ENCODE results near the gene GPR160. TPM values are rescaled to one million over a fixed set of nuclear protein-coding genes. Genes with fewer than 3 reads are reported as not detected.
"Not testable (repeated sequence)": the region's sequence is repeated elsewhere in the genome, so short reads cannot be mapped to it uniquely, and the experiment has no call there.

The GPR160 gene
- 4.6 TPM for total RNA-seq

GRCh38 chr3:170037463-170038433 lies at the start of gene GPR160:
Gene GPR160 (plus strand): TSS chr3:170037995. CDS start chr3:170083973, 45,978 bp downstream.
- no peak for DNase-seq

GRCh38 chr3:169990431-169990830 lies 47.4 kb upstream of the GPR160 start:
- no peak for DNase-seq

- DNase-seq: no peak
Observed at GRCh38 chr3:169992156-169992555, 45.6 kb upstream of the GPR160 start.

- DNase-seq: no peak
Observed at GRCh38 chr3:169992781-169993180, 45.0 kb upstream of the GPR160 start.

GRCh38 chr3:169993761-169994160 lies 44.0 kb upstream of the GPR160 start:
- DNase-seq: no peak

GRCh38 chr3:169996063-169996462 lies 41.7 kb upstream of the GPR160 start:
- no peak for DNase-seq

GRCh38 chr3:169998668-169999131 lies 39.1 kb upstream of the GPR160 start:
- no peak for DNase-seq

GRCh38 chr3:169999433-169999832 lies 38.4 kb upstream of the GPR160 start:
- no peak for DNase-seq

GRCh38 chr3:170000051-170000450 lies 37.7 kb upstream of the GPR160 start:
- DNase-seq: no peak

- no peak for DNase-seq
Observed at GRCh38 chr3:170002231-170002630, 35.6 kb upstream of the GPR160 start.

GRCh38 chr3:170002879-170003278 lies 34.9 kb upstream of the GPR160 start:
- DNase-seq: no peak

GRCh38 chr3:170003881-170004356 lies 33.9 kb upstream of the GPR160 start:
- DNase-seq: no peak

- DNase-seq: no peak
Observed at GRCh38 chr3:170007031-170007663, 30.6 kb upstream of the GPR160 start.

- no peak for DNase-seq
Observed at GRCh38 chr3:170010498-170010897, 27.3 kb upstream of the GPR160 start.

- DNase-seq: no peak
Observed at GRCh38 chr3:170012683-170013400, 25.0 kb upstream of the GPR160 start.

- no peak for DNase-seq
Observed at GRCh38 chr3:170016057-170016456, 21.7 kb upstream of the GPR160 start.

GRCh38 chr3:170019306-170019705 lies 18.5 kb upstream of the GPR160 start:
- not testable (repeated sequence) for DNase-seq

GRCh38 chr3:170021083-170021482 lies 16.7 kb upstream of the GPR160 start:
- no peak for DNase-seq

- DNase-seq: no peak
Observed at GRCh38 chr3:170022336-170022735, 15.5 kb upstream of the GPR160 start.

- DNase-seq: no peak
Observed at GRCh38 chr3:170023165-170023564, 14.6 kb upstream of the GPR160 start.

GRCh38 chr3:170024581-170024980 lies 13.2 kb upstream of the GPR160 start:
- DNase-seq: no peak
